Stomach (tissue), 9 donors: ENCODE results near the gene SSRP1. TPM values are rescaled to one million over a fixed set of nuclear protein-coding genes. Genes with fewer than 3 reads are reported as not detected.

Experiments used
- DNase-seq, 2 donors: peaks; one replicate each; pipeline versions ENCODE4 v3.0.0 to v3.0.0-alpha.2; 2013 to 2019
- H3K27ac ChIP-seq, 5 donors: fragments of 200-600 bp in 4 of 5; sonication (generic) in 4 of 5; one replicate each; pipeline ENCODE4 v1.5.1; 2013 to 2019; ENCODE audit warnings: mild to moderate bottlenecking in 1 of 5, moderate library complexity in 1 of 5
- H3K27me3 ChIP-seq, 3 donors: fragments of 200-600 bp; sonication (generic); one replicate each; pipeline ENCODE4 v1.5.1; 2017 to 2019; ENCODE audit warnings: mixed run types in 1 of 3
- H3K36me3 ChIP-seq, 4 donors: fragments of 200-600 bp; sonication (generic); 1 replicate in 3 of 4; 2 replicates in 1 of 4; pipeline ENCODE4 v1.5.1; 2016 to 2019
- H3K4me1 ChIP-seq, 4 donors: fragments of 200-600 bp; sonication (generic); one replicate each; pipeline ENCODE4 v1.5.1; 2016 to 2019
- H3K4me3 ChIP-seq, 4 donors: fragments of 200-600 bp; sonication (generic) in 3 of 4; one replicate each; pipeline ENCODE4 v1.5.1; 2016 to 2019; ENCODE audit warnings: mild to moderate bottlenecking in 1 of 4
- H3K9me3 ChIP-seq, 4 donors: fragments of 200-600 bp; sonication (generic); one replicate each; pipeline ENCODE4 v1.5.1; 2016 to 2019
- CTCF ChIP-seq, 7 experiments: fragments of 450-650 bp in 4 of 7; fragments of 200-600 bp in 3 of 7; sonication (generic) in 3 of 7; IDR thresholded peaks; one replicate each; pipeline ENCODE4 v1.5.1; 2016 to 2019; ENCODE audit warnings: antibody characterized with exemption in 7 of 7, control low read depth in 2 of 7, mild to moderate bottlenecking in 1 of 7
- EP300 ChIP-seq: sonication (generic); formaldehyde crosslinking; IDR thresholded peaks from one replicate; pipeline ENCODE4 v1.6.1; 2017; ENCODE audit warnings: antibody characterized with exemption
- POLR2A ChIP-seq, 4 donors: fragments of 450-650 bp; IDR thresholded peaks; one replicate each; pipeline ENCODE4 v1.6.1; 2016; ENCODE audit warnings: antibody characterized with exemption in 4 of 4, control low read depth in 2 of 4, mild to moderate bottlenecking in 1 of 4, moderate library complexity in 1 of 4
- POLR2AphosphoS5 ChIP-seq, 3 donors: sonication (generic); formaldehyde crosslinking; IDR thresholded peaks; one replicate each; pipeline ENCODE4 v1.6.1; 2016; ENCODE audit warnings: antibody characterized with exemption in 3 of 3
- WGBS, 5 donors: extraction: QIAGEN DNeasy Blood & Tissue Kit in 3 of 5; methylation state at CpG; one replicate each; pipeline versions ENCODE4 v1.1.5 to v1.1.7; 2013 to 2018; 5-methylcytosine and 5-hydroxymethylcytosine counted together
- intact Hi-C: fragments of 100-400 bp; cut with DNase I; formaldehyde crosslinking; loops from one replicate; pipeline ENCODE4 v1.15.1; 2023; ENCODE audit warnings: low total_unique reads
- polyA plus RNA-seq, 3 donors: library from polyadenylated mRNA; stranded (reverse); fragments of 200-250 nt; gene quantifications; one replicate each; pipeline ENCODE4 v1.2.3, GENCODE V29; 2013
- total RNA-seq, 5 donors: library from RNA; depleted of rRNA; stranded (reverse); fragments of >200 nt; gene quantifications; one replicate each; pipeline versions ENCODE4 v1.1.0 to v1.2.3, GENCODE V29; 2014 to 2016
- donor health status: healthy with polysubstance abuse.
- donor health status: Bipolar disorder and iron deficiency.
- donor health status: healthy.

Gene SSRP1
- total and polyA plus RNA-seq, 8 donors = 15.8 to 62.9 (median 47.1) TPM

- H3K27ac ChIP-seq = no peak overlapping the region
- H3K27me3 ChIP-seq = no peaks in the 10 kb centered on the region
- H3K4me3 ChIP-seq = no peak overlapping the region
- intact Hi-C loops = loop anchor here (10.0 kb wide), 3 partner anchors 107 to 297 kb away; partner anchors contain the start of gene YPEL4
- WGBS, 5 donors = 56 to 95% (median 75%) methylated on average over 5 to 7 of the region's 7 CpGs
- peaks cover 0 to 14% (median 13%) of the 10 kb centered on the region in 4 donors for H3K4me1 ChIP-seq
- TF ChIP-seq POLR2AphosphoS5 (IDR thresholded peaks at IDR 0.05) = no peak
- no peak for TF ChIP-seq POLR2A (IDR thresholded peaks at IDR 0.05)
- no peak for TF ChIP-seq CTCF (IDR thresholded peaks at IDR 0.05)
- TF ChIP-seq EP300 = no peak
- DNase-seq = no peak
- no peaks in the 10 kb centered on the region for H3K36me3 ChIP-seq
- no peaks in the 10 kb centered on the region for H3K9me3 ChIP-seq
Observed at GRCh38 chr11:57348052-57348451, 12.4 kb upstream of the SSRP1 start.

GRCh38 chr11:57347336-57347735 lies 11.6 kb upstream of the SSRP1 start:
- Histone ChIP-seq H3K27me3 (no peaks in the 10 kb centered on the region), H3K4me1 (peaks cover 0 to 14% (median 13%) of the 10 kb centered on the region in 4 donors), H3K4me3 (no peak overlapping the region), H3K9me3 (no peaks in the 10 kb centered on the region), H3K27ac (no peak overlapping the region), H3K36me3 (no peaks in the 10 kb centered on the region)
- 83 to 93% (median 91%) methylated on average over 7 to 9 of the region's 9 CpGs for WGBS, 5 donors
- TF ChIP-seq EP300 (no peak), POLR2AphosphoS5 (IDR thresholded peaks at IDR 0.05) (no peak), CTCF (IDR thresholded peaks at IDR 0.05) (no peak), POLR2A (IDR thresholded peaks at IDR 0.05) (no peak)
- DNase-seq = no peak
- intact Hi-C loops = loop anchor here (10.0 kb wide), 3 partner anchors 107 to 297 kb away; partner anchors contain the start of gene YPEL4

- intact Hi-C loops = loop anchor here (10.0 kb wide), 3 partner anchors 109 to 299 kb away; partner anchors contain the start of gene YPEL4
Observed at GRCh38 chr11:57345555-57346211, 10.0 kb upstream of the SSRP1 start.

GRCh38 chr11:57344826-57345225 lies 9.1 kb upstream of the SSRP1 start:
- H3K4me3 ChIP-seq = no peak overlapping the region
- DNase-seq = no peak
- H3K9me3 ChIP-seq = no peaks in the 10 kb centered on the region
- WGBS, 5 donors = 95 to 98% (median 96%) methylated on average over 10 of the region's 10 CpGs
- H3K36me3 ChIP-seq = no peaks in the 10 kb centered on the region
- peaks cover 0 to 12% (median 9%) of the 10 kb centered on the region in 4 donors for H3K4me1 ChIP-seq
- intact Hi-C loops = loop anchor here (10.0 kb wide), 3 partner anchors 110 to 300 kb away; partner anchors contain the start of gene YPEL4
- TF ChIP-seq POLR2AphosphoS5 (IDR thresholded peaks at IDR 0.05) (no peak), EP300 (no peak), CTCF (IDR thresholded peaks at IDR 0.05) (no peak)
- no peak overlapping the region for H3K27ac ChIP-seq
- no peaks in the 10 kb centered on the region for H3K27me3 ChIP-seq

More at GRCh38 chr11:57345555-57346211, 10.0 kb upstream of the SSRP1 start:
- Histone ChIP-seq H3K36me3 (no peaks in the 10 kb centered on the region), H3K4me1 (peaks cover 0 to 14% (median 13%) of the 10 kb centered on the region in 4 donors), H3K27ac (no peak overlapping the region), H3K4me3 (no peak overlapping the region), H3K9me3 (no peaks in the 10 kb centered on the region), H3K27me3 (no peaks in the 10 kb centered on the region)
- peak; percentile 85 to 89 for DNase-seq
- WGBS, 5 donors = 13 to 20% (median 16%) methylated on average over 11 of the region's 11 CpGs
- TF ChIP-seq POLR2AphosphoS5 (IDR thresholded peaks at IDR 0.05) = no peak
- peak in 5 of 7 experiments; percentile 66 to 87 (median 82) for TF ChIP-seq CTCF (IDR thresholded peaks at IDR 0.05)
